Measurements from ENCODE around the gene FAM83G.

DNA sequence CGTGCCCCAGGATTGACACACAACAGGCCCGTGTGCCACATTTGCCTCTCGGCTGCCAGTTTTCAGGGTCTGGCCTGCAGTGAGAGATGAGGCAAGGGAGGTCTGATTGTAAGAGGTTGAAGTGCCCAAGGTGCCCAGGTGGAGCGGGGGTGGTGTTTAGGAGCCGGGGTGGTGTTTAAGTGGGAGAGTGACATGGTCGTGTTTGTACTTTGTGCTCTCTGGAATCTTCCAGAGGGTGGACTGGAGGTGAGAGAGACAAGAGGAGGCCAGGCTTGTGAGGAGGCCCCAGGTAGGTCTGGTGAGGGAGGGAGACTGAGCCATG lies 42.1 kb downstream of the FAM83G start:
- TF ChIP-seq, protein P1, sequence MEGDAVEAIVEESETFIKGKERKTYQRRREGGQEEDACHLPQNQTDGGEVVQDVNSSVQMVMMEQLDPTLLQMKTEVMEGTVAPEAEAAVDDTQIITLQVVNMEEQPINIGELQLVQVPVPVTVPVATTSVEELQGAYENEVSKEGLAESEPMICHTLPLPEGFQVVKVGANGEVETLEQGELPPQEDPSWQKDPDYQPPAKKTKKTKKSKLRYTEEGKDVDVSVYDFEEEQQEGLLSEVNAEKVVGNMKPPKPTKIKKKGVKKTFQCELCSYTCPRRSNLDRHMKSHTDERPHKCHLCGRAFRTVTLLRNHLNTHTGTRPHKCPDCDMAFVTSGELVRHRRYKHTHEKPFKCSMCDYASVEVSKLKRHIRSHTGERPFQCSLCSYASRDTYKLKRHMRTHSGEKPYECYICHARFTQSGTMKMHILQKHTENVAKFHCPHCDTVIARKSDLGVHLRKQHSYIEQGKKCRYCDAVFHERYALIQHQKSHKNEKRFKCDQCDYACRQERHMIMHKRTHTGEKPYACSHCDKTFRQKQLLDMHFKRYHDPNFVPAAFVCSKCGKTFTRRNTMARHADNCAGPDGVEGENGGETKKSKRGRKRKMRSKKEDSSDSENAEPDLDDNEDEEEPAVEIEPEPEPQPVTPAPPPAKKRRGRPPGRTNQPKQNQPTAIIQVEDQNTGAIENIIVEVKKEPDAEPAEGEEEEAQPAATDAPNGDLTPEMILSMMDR (IDR thresholded peaks at IDR 0.05) = no peak
- TF ChIP-seq POLR2A (IDR thresholded peaks at IDR 0.05) = no peak
